Dermis microvascular lymphatic vessel endothelial cell (primary cell): ENCODE results near the gene TFF2. TPM values are rescaled to one million over a fixed set of nuclear protein-coding genes. Genes with fewer than 3 reads are reported as not detected.

Experiments used
- DNase-seq, 2 donors: peaks; one replicate each; pipeline versions ENCODE4 v3.0.0 to v3.0.0-alpha.2; 2010; ENCODE audit warnings: low read depth in 2 of 2
- total RNA-seq: library from RNA; depleted of rRNA; stranded (reverse); fragments of >200 nt; gene quantifications from 2 replicates; pipeline ENCODE4 v1.2.1, GENCODE V29; 2014

TFF2 gene, protein sequence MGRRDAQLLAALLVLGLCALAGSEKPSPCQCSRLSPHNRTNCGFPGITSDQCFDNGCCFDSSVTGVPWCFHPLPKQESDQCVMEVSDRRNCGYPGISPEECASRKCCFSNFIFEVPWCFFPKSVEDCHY
- not detected in 2 replicates for total RNA-seq

DNA sequence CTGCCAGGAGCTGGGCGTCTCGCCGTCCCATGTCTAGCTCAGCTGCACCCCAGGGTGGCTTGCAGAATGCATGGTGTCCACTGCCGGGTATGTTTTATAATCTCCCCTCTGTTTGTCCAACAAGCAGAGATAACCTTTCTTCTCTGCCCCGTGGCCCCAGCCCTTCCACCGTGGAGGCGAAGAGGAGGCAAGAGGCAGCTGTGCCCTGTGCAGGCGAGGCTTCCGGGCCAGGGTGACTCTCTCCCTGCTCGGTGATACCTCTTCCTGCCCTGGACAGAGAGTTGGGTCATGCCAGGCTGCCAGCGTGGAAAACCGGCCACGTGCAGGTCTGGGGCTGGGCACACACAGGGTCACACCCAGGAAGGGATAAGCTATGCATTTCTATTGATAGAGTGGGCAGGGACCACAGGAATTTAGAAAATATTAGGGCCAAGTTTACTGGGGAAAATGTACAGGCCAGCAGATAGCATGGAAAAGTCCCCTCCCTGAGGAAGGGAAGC, at the start of gene TFF2:
TFF2 (minus strand) TSS at position 68 of the 500 bp plus-strand sequence; CDS start at position 31, 37 bp downstream.
- DNase-seq, result peak in 1 of 2 donors; percentile 12

GRCh38 chr21:42400525-42400924, 49.7 kb upstream of the TFF2 start:
- no peak for DNase-seq

DNA sequence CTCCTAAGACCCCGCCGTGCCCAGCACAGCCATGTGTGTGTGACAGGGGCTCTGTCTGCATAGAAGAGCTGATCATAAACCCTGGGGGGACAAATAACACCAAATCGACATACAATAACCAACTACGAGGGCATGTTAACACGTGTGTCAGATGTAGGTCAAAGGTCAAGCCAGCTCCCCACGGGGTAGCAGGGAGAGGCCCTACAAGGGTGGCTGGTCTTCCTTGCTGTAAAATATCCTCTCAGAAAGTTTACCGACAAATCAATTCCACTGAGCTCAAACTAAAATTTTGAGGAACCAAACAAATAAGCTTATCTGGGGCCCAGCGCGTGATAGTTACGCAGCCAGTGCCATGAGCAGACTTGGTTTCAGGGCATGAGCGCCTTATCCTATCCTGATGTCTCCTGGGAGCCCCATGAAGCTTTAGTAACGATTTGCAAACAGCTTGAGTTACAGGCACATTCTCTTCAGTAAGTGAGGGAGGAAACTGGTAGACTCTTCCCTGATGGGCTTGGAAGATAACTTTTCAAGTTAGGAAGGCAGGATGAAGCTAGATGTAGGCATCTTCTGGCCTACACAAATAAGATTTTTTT, 47.7 kb upstream of the TFF2 start:
- no peak for DNase-seq

DNA sequence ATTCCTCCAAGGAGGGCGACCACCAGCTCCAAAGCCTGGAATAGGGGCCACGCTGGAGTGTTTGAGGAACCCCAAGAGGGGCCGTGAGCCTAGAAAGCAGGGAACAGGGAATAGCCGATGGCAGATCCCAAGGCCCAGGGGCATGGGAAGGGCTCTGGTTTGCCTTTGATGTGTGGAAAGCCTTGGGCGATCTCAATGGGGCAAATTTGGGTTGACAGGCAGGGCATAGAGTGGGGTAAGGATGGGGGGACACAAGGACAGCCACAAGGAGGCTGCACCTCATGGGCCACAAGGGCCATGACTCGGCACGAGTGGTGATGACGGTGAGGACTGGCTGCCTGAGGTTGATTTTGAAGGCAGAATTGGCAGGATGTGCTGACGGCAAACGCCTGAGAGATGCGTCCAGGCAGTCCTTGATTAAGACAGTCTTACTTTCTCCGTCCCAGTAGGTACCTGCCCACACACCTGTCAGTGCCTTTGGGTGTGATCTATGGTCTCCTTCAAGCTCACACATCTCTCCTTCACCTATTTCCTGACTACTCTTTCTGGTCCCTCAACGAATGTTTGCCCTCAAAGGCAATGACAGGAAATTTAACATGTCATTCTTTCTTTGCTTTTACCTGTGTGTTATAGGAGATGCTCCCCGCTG, 47.1 kb upstream of the TFF2 start:
- no peak for DNase-seq

- DNase-seq, result no peak
These were observed 46.3 kb upstream of the TFF2 start for GRCh38 chr21:42396799-42397745.

GRCh38 chr21:42395905-42396651, 45.3 kb upstream of the TFF2 start, which contains the start of gene TMPRSS3:
Gene TMPRSS3, minus strand, starts transcription at chr21:42396052. Its CDS starts 635 bp downstream, at chr21:42395417.
- DNase-seq, result no peak

GRCh38 chr21:42395302-42395701, 44.5 kb upstream of the TFF2 start:
- no peak for DNase-seq

- no peak for DNase-seq
These were observed 42.7 kb upstream of the TFF2 start for GRCh38 chr21:42393443-42393950.

DNA sequence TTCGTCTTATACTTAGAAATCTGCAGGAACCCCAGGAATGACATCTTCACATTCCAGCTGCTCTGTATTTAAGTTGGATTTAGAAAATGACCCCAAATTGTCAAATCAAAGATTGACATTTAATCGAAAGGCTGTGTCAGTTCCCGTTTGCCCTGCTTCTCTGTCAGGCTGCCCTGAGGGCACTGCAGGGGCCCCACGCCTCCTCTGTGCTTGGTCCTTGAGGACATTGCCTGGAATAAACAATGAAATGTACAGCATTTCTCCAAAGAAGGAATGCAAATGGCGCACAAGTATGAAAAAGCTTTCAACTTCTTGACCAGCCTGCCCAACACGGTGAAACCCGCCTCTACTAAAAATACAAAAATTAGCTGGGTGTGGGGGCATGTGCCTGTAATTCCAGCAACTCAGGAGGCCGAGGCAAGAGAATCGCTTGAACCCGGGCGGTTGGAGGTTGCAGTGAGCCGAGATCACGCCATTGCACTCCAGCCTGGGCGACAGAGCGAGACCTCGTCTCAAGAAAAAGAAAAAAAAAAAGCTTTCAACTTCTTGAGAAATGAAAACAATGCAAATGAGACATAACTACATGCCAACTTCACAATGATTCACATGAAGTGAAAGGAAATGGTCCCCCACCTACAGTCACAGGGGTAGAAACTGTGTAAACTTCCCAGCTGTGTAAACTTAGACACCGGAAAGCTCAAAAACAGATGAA, 42.1 kb upstream of the TFF2 start:
- DNase-seq, result peak; percentile 16 to 78

DNA sequence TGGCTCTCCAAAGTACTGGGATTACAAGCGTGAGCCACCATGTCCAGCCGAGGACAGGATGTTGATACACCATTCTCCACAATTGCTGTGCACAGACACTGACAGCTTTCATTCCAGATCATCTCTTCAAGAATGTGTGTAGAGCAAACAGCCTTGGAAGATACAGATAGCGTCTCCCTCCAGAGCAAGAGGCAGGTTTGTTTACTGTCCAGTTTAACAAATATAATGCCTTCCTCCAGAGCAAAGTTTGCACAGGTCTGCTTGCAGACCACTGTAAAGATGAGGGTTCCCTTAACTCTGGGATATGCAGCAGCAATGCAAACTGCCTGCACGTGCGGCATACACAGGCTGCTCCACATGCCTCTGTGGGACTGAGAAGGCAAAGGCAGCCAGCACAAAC, 40.5 kb upstream of the TFF2 start:
- DNase-seq, result no peak

- no peak for DNase-seq
These were observed 39.9 kb upstream of the TFF2 start for GRCh38 chr21:42390696-42391095.

DNA sequence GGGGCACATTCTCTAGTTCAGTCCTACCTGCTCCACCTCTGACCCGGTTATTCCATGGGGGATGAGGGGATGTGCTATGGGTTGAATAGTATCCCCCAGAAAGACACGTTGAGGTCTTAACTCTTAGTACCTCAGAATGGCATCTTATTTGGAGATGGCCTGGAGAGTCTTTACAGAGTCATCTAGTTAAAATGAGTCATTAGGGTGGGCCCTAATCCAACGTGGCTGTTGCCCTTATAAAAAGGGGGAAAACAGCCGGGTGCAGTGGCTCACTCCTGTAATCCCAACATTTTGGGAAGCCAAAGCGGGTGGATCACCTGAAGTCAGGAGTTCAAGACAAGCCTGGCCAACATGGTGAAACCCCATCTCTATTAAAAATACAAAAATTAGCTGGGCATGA, 39.4 kb upstream of the TFF2 start:
- no peak for DNase-seq

- no peak for DNase-seq
These were observed 38.6 kb upstream of the TFF2 start for GRCh38 chr21:42389449-42389835.

DNA sequence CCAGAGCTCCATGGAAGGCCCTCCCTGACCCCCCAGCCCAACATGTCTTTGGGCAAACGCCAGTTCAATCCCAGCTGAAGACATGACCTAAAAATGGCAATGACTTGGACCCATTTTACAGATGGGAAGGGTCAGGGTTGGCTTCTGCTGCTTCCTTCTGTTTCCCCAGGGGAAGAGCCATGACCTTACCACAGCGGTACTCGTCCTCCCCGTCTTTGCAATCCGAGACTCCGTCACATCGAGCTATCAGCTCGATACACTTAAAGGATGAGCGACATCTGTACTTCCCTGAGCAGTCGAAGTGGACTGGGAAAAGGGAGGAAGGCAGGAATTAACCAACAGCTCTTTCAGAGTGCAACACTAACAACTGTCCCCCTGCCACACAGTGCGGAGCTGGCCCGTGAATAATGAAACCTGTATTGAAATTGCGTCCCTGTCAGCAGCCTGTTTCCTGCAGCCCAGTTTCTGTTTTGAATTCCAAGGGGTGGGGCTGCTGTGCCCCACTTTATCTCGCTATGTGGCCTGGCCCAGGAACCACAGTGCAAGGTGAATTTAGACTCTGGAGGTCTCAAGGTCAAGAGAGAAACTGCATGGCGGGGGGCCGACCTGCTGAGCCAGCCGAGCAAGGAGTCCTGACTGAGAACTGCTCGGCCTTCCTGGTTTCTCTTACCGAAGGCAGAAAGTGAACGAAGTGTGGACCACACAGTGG, 38.1 kb upstream of the TFF2 start:
- DNase-seq, result no peak

GRCh38 chr21:42387843-42388340, 37.1 kb upstream of the TFF2 start:
- DNase-seq, result no peak

DNA sequence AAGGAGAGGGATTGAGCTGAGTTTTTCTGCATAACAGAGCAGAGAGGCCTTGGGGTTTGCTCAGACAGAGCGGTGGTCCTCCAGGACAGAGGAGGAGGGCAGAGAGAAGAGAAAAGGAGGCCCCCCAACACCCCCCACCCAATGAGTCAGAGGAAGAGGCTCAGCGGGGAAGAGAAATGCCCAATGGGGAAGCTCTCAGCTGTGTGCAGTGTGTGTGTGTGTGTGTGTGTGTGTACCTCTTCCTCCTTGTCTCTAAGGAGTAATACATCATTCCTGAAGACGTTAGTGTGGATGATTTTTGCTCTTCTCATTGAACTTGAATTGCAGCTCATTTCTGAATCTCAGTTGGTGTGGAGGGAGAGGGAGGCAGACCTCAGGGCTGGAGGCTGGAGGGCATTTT, 36.4 kb upstream of the TFF2 start:
- no peak for DNase-seq

- no peak for DNase-seq
These were observed 35.3 kb upstream of the TFF2 start for GRCh38 chr21:42386034-42386591.

DNA sequence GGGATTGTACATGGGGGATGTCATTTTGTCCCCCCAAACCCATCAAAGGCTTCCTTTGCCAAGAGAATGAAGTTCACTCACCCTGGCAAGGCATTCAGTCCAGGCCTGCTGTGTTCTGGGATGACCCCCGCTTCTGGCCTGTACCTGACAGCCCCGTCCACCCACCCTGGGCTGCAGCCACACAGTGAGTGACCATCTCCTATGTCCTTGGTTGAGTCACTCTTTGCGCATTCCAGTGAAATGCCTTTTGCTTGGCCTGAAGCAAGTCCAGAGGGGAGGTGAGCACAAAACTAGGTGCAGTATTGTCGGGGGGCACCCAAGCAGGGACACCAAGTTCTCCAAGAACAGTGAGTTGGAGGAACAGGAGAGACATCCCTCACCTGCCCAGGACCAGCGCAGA, 34.8 kb upstream of the TFF2 start:
- DNase-seq, result no peak

DNA sequence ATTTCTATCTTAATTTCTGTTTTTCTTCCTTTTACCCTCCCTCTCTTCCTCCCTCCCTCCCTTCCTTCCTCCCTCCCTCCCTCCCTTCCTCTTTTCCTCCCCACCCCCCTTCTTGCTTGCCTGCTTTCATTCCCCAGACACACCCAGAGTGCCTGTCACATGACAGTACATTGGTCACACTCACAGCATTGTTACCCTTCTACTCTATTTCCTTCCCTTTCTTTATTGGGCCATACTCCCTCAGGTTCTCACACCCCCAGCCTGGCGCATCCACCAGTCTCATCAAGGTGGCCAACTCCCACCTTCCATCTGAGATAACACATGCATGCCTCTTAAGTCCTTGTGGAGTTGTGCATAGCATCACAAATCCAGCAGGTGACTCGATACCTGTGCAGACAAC, 34.2 kb upstream of the TFF2 start:
- no peak for DNase-seq
